K562 (cell line): ENCODE data around the gene SLC52A1. TPM values are rescaled to one million over a fixed set of nuclear protein-coding genes. Genes with fewer than 3 reads are reported as not detected.

ENCODE experiments used
- ATAC-seq: fragments of 200-7000 bp; cut with Tn5 transposase; 3 replicates; pipeline ENCODE4 v1.9.1; 2020; ENCODE audit warnings: moderate library complexity
- BruUV-seq: library from RNA; stranded (reverse); fragments of 400-500 nt; replicated peaks from 2 replicates; lab custom pipeline; 2021; lab: Mats Ljungman, UMichigan
- CTCF ChIA-PET: fragments of 300-600 bp; formaldehyde crosslinking; extraction: SDS; loops from one replicate; lab custom pipeline; 2021; ENCODE audit warnings: low intra/inter-chr PET ratio; lab: Yijun Ruan, JAX
- POLR2A ChIA-PET: fragments of 300-600, 350-650 bp; sonication (Branson Sonifier 250); formaldehyde crosslinking; extraction: SDS; loops from one replicate; lab custom pipeline; 2021; ENCODE audit warnings: antibody characterized with exemption, inconsistent platforms; lab: Yijun Ruan, JAX
- DNase-seq, 4 experiments: peaks; one replicate each; pipeline versions ENCODE4 v3.0.0 to v3.0.0-alpha.2; 2011 to 2018; ENCODE audit warnings: low spot score in 3 of 4, mixed read lengths in 3 of 4; ENCODE audit errors: extremely low read depth in 1 of 4
- FAIRE-seq: peaks from 2 replicates; lab custom pipeline; 2011; peaks lifted over from hg19 to GRCh38; lab: Jason Lieb, UNC
- H2AFZ ChIP-seq: 2 replicates; pipeline ENCODE4 v1.6.0; 2011; ENCODE audit warnings: low read depth, low read length, control low read depth, inconsistent platforms
- H3K27ac ChIP-seq: fragments of 200-600 bp; 3 replicates; pipeline ENCODE4 v1.8.0; 2011; ENCODE audit warnings: low read depth, mild to moderate bottlenecking, control low read depth, inconsistent platforms, low read length, moderate library complexity, mixed read lengths; ENCODE audit errors: extremely low read depth
- H3K27me3 ChIP-seq, 2 experiments: fragments of 300-600 bp in 1 of 2; 2 replicates in 1 of 2; 3 replicates in 1 of 2; pipeline versions ENCODE4 v1.6.0 to v1.8.0; 2011; ENCODE audit warnings: inconsistent platforms in 2 of 2, low read length in 2 of 2, mild to moderate bottlenecking in 1 of 2, mixed read lengths in 1 of 2, moderate library complexity in 1 of 2; ENCODE audit not compliant: control insufficient read depth in 2 of 2, insufficient read depth in 2 of 2
- H3K36me3 ChIP-seq: fragments of 300-600 bp; 3 replicates; pipeline ENCODE4 v1.8.0; 2011; ENCODE audit warnings: mild to moderate bottlenecking, low read length, inconsistent platforms; ENCODE audit not compliant: control insufficient read depth, insufficient read depth
- H3K4me1 ChIP-seq, 2 experiments: fragments of 200-600 bp in 1 of 2; replicated peaks in 1 of 2; 2 replicates in 1 of 2; 3 replicates in 1 of 2; pipeline versions ENCODE4 v1.5.1 to v1.8.0; 2011; ENCODE audit warnings: inconsistent platforms in 2 of 2, low read length in 2 of 2, mild to moderate bottlenecking in 1 of 2, mixed read lengths in 1 of 2, moderate library complexity in 1 of 2; ENCODE audit not compliant: control insufficient read depth in 2 of 2, insufficient read depth in 2 of 2
- H3K4me2 ChIP-seq: 2 replicates; pipeline ENCODE4 v1.6.1; 2011; ENCODE audit warnings: low read length, control low read depth, inconsistent platforms, mixed read lengths; ENCODE audit not compliant: insufficient read depth
- H3K4me3 ChIP-seq: fragments of 200-600 bp; sonication (generic), shearing (Covaris generic); 2 replicates; pipeline ENCODE4 v1.5.1; 2016; ENCODE audit warnings: control low read depth, inconsistent platforms
- H3K79me2 ChIP-seq: fragments of 200-600 bp; 3 replicates; pipeline ENCODE4 v1.8.0; 2011; ENCODE audit warnings: low read length, inconsistent platforms; ENCODE audit not compliant: control insufficient read depth, insufficient read depth
- H3K9ac ChIP-seq, 2 experiments: 2 replicates each; pipeline versions ENCODE4 v1.6.0 to v1.6.1; 2011; ENCODE audit warnings: low read depth in 2 of 2, low read length in 2 of 2, control low read depth in 1 of 2, inconsistent platforms in 1 of 2, mild to moderate bottlenecking in 1 of 2, mixed read lengths in 1 of 2; ENCODE audit not compliant: insufficient read depth in 1 of 2
- H3K9me1 ChIP-seq: one replicate; pipeline ENCODE4 v1.6.0; 2011; ENCODE audit warnings: inconsistent platforms, mild to moderate bottlenecking, low read length, moderate library complexity; ENCODE audit not compliant: control insufficient read depth, insufficient read depth
- H3K9me3 ChIP-seq: replicated peaks from 2 replicates; pipeline ENCODE4 v1.5.1; 2011; ENCODE audit warnings: low read depth, low read length, inconsistent platforms; ENCODE audit not compliant: control insufficient read depth, insufficient read depth
- H4K20me1 ChIP-seq: replicated peaks from 2 replicates; pipeline ENCODE4 v1.6.1; 2011; ENCODE audit warnings: low read length, inconsistent platforms, mixed read lengths; ENCODE audit not compliant: control insufficient read depth, insufficient read depth
- ETV1 ChIP-seq: fragments of 450-650 bp; conservative IDR thresholded peaks from 2 replicates; pipeline ENCODE4 v1.6.1; 2016; ENCODE audit warnings: missing genetic modification characterization, control low read depth, low read depth, missing compliant biosample characterization
- FOXM1 ChIP-seq, 2 experiments: fragments of 450-650 bp in 1 of 2; sonication (generic) in 1 of 2; formaldehyde crosslinking in 1 of 2; IDR thresholded peaks; 2 replicates each; pipeline versions ENCODE4 v1.6.1 to v1.9.0; 2017 to 2022; ENCODE audit warnings: low read depth in 2 of 2, mild to moderate bottlenecking in 2 of 2, missing genetic modification reagents in 1 of 2, moderate library complexity in 1 of 2
- NFIC ChIP-seq: fragments of 450-650 bp; IDR thresholded peaks from 2 replicates; pipeline ENCODE4 v1.6.1; 2017; ENCODE audit warnings: mild to moderate bottlenecking, inconsistent platforms
- PTBP1 ChIP-seq: fragments of 200-400 bp; formaldehyde crosslinking; IDR thresholded peaks from 2 replicates; pipeline ENCODE4 v1.6.1; 2017; ENCODE audit warnings: low read depth, low read length
- RBM34 ChIP-seq: fragments of 200-400 bp; formaldehyde crosslinking; IDR thresholded peaks from 2 replicates; pipeline ENCODE4 v1.6.1; 2018; ENCODE audit warnings: low read length, borderline replicate concordance; ENCODE audit not compliant: insufficient read depth
- RCOR1 ChIP-seq, 2 experiments: IDR thresholded peaks; 2 replicates each; pipeline ENCODE4 v1.6.1; 2012; ENCODE audit warnings: low read depth in 2 of 2, low read length in 2 of 2, borderline replicate concordance in 1 of 2, improper control_type of control experiment in 1 of 2
- RFX7 ChIP-seq: fragments of 250-450 bp; sonication (Bioruptor Pico); IDR thresholded peaks from 2 replicates; pipeline ENCODE4 v1.5.1; 2021; ENCODE audit warnings: mild to moderate bottlenecking
- SIN3B ChIP-seq: fragments of 450-650 bp; IDR thresholded peaks from 2 replicates; pipeline ENCODE4 v1.6.1; 2017; ENCODE audit warnings: low read depth, mild to moderate bottlenecking, moderate library complexity
- STAT5B ChIP-seq: fragments of 250-450 bp; sonication (Bioruptor Pico); IDR thresholded peaks from 2 replicates; pipeline ENCODE4 v1.8.0; 2021; ENCODE audit warnings: mild to moderate bottlenecking, inconsistent platforms
- TBP ChIP-seq: optimal IDR thresholded peaks from 2 replicates; pipeline ENCODE3; 2011; ENCODE audit warnings: low read depth, low read length, improper control_type of control experiment
- TEAD2 ChIP-seq: fragments of 450-650 bp; IDR thresholded peaks from 2 replicates; pipeline ENCODE4 v1.6.1; 2016; ENCODE audit warnings: missing genetic modification characterization, control low read depth, missing compliant biosample characterization
- TRIM28 ChIP-seq: fragments of 450-650 bp; IDR thresholded peaks from 2 replicates; pipeline ENCODE4 v1.6.1; 2017
- ZBTB5 ChIP-seq: fragments of 450-650 bp; IDR thresholded peaks from 2 replicates; pipeline ENCODE4 v1.6.1; 2017; ENCODE audit warnings: antibody characterized with exemption
- ZBTB7A ChIP-seq: IDR thresholded peaks from 2 replicates; pipeline ENCODE4 v1.6.1; 2011; ENCODE audit warnings: low read depth, mild to moderate bottlenecking, low read length, moderate library complexity, borderline replicate concordance; ENCODE audit not compliant: control insufficient read depth
- WGBS: fragments of 100-300 bp; shearing (Covaris generic); methylation state at CpG from one replicate; pipeline ENCODE4 v1.1.6; 2016; ENCODE audit warnings: low coverage, mixed read lengths; ENCODE audit not compliant: insufficient coverage; ENCODE audit errors: missing lambda C conversion rate; 5-methylcytosine and 5-hydroxymethylcytosine counted together
- in situ Hi-C: fragments of 300-500 bp; cut with MboI; formaldehyde crosslinking; loops from 4 replicates; pipeline ENCODE4 v1.15.0; 2018; ENCODE audit warnings: inconsistent platforms, mixed read lengths
- intact Hi-C: fragments of 100-400 bp; cut with micrococcal nuclease; formaldehyde crosslinking; loops from 2 replicates; pipeline ENCODE4 v1.14.2; 2022
- polyA plus RNA-seq, 8 experiments: library from polyadenylated mRNA; depleted of rRNA in 4 of 8; stranded (reverse) in 5 of 8; unstranded in 3 of 8; fragments of >200 nt; fragmentation: Nextera tagmentation in 2 of 8; fragmentation: Illumina TruSeq in 1 of 8; extraction: Ambion mirVana in 2 of 8; extraction: Trizol in 1 of 8; gene quantifications; 2 replicates each; pipeline versions ENCODE4 v1.2.1 to v1.2.3, GENCODE V29; 2011 to 2014; ENCODE audit warnings: inconsistent platforms in 1 of 8, missing spikeins in 1 of 8
- total RNA-seq, 7 experiments: library from RNA; depleted of rRNA in 6 of 7; stranded (reverse); fragments of >200 nt in 6 of 7; fragmentation: Illumina TruSeq in 2 of 7; extraction: Trizol in 2 of 7; gene quantifications; 2 replicates each; pipeline versions ENCODE4 v1.2.1 to v1.2.3, GENCODE V29; 2011 to 2021; ENCODE audit warnings: low replicate concordance in 1 of 7

SLC52A1 gene
- total and polyA plus RNA-seq, 9 of the 15 experiments (the other 6 are each of a cell fraction or from before 2014, with no cell fraction given): 0.04 TPM; not detected in 8

DNA sequence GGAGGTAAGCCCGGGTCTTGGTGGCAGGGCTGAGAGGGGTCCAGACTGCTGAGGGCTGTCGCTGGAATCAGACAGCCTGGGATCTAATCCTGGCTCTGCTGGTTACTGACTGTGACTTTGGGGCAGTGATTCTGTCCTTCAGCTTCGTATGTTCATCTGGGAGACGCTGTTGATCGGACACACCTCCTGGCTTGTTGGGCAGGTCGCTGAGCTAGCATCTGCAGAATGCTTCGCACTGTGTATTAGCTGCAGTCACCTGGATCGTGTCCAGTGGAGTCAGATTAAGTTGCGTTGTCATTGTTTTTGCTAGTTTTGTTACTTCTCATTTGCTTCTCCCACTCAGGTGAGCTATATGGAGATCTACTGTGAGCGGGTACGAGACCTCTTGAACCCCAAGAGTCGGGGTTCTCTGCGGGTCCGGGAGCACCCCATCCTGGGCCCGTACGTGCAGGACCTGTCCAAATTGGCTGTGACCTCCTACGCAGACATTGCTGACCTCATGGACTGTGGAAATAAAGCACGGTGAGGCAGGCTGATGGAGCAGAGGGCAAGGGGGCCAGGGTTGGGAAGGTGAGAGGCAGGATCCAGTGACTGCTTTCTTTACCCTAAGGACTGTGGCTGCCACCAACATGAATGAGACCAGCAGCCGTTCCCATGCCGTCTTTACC lies 33.0 kb downstream of the SLC52A1 start:
- ATAC-seq (no peak), FAIRE-seq (no peak), DNase-seq (no peak)
- CTCF ChIA-PET: no interaction called here
- Histone ChIP-seq H3K27ac (no peak overlapping the region), H3K4me1 (peaks cover 7 to 27% of the 10 kb centered on the region in 2 experiments; a peak in 3 of 5 replicates), H4K20me1 (no peaks in the 10 kb centered on the region), H3K9ac (no peak overlapping the region), H2AFZ (no peak overlapping the region), H3K9me1 (no peaks in the 10 kb centered on the region), H3K36me3 (peaks cover 57% of the 10 kb centered on the region), H3K27me3 (no peaks in the 10 kb centered on the region), H3K4me2 (no peak overlapping the region), H3K4me3 (no peak overlapping the region), H3K9me3 (no peaks in the 10 kb centered on the region), H3K79me2 (peaks cover 16% of the 10 kb centered on the region)
- TF ChIP-seq TBP (no peak), STAT5B (CRISPR knock-in tag) (no peak), RFX7 (CRISPR knock-in tag) (no peak), ETV1 (tag) (no peak), TEAD2 (no peak), NFIC (no peak), SIN3B (no peak), PTBP1 (no peak), ZBTB5 (no peak), RCOR1 (IDR thresholded peaks at IDR 0.05; ENCODE audit: borderline replicate concordance in 1 of 2, low read depth in 2 of 2, low read length in 2 of 2) (no peak), RBM34 (no peak), FOXM1 (IDR thresholded peaks at IDR 0.05; ENCODE audit: low read depth) (no peak), FOXM1 (CRISPR knock-in tag; IDR thresholded peaks at IDR 0.05; ENCODE audit: low read depth) (no peak), ZBTB7A (no peak), TRIM28 (no peak)
- intact Hi-C loops (no loop called here), in situ Hi-C loops (no loop called here)
- BruUV-seq: no TSS peak
- WGBS: 96% methylated on average over 11 of the region's 20 CpGs
- POLR2A ChIA-PET: interaction anchor here (0.9 to 1.5 kb wide), 2 partner anchors 13 to 63 kb away, joined by 3 to 4 read pairs; partner anchors contain the start of gene SLC25A11
